NCI-H446 (cell line): ENCODE data around the gene SLC26A1.

Source experiments
- DNase-seq, 2 experiments: peaks; one replicate each; lab custom pipeline; 2025; lab: John Stamatoyannopoulos, UW

Gene SLC26A1

GRCh38 chr4:1013225-1014073, 20.2 kb upstream of the SLC26A1 start:
- DNase-seq, result no peak

- no peak for DNase-seq
Measured at GRCh38 chr4:1012034-1012739, 19.0 kb upstream of the SLC26A1 start.

- no peak for DNase-seq
Measured at GRCh38 chr4:1011666-1012033, 18.4 kb upstream of the SLC26A1 start.

DNA sequence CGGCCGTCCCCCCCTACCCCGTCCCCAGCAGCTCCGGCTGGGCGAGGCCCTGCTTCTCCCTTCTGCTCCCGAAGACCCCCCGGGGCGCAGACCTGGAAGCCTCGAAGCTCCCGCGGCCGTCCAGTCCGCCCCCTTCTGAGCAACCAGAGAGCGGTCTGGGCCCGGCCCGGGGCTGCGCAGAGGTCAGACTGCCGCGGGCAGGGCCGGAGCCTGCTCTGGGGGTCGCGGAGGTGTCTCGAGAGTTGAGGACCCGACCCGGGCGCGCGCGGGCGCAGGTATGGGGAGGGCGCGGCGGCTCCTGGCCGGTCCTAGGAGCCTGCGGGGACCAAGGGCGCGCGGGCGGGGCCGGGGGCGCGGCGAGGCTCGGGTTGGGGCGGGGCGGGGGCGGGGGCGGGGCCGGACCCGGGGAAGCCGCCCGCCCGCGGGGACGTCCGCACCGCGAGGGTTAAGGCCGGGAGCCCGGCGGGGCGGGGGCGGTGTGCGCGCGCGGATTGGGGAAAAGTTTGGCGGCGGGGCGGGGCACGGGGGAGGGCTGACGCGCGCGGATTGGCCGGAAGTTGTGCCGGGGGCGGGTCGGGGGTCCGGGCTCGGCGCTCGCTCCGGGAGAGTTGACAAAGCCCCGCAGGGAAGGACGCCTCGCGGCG, 17.9 kb upstream of the SLC26A1 start, which contains the start of gene FGFRL1:
TSS of gene FGFRL1 (plus strand) at position 605 of the 644 bp plus-strand sequence. CDS start 860 bp downstream, outside the sequence.
- peak in 1 of 2 experiments; percentile 67 for DNase-seq

DNA sequence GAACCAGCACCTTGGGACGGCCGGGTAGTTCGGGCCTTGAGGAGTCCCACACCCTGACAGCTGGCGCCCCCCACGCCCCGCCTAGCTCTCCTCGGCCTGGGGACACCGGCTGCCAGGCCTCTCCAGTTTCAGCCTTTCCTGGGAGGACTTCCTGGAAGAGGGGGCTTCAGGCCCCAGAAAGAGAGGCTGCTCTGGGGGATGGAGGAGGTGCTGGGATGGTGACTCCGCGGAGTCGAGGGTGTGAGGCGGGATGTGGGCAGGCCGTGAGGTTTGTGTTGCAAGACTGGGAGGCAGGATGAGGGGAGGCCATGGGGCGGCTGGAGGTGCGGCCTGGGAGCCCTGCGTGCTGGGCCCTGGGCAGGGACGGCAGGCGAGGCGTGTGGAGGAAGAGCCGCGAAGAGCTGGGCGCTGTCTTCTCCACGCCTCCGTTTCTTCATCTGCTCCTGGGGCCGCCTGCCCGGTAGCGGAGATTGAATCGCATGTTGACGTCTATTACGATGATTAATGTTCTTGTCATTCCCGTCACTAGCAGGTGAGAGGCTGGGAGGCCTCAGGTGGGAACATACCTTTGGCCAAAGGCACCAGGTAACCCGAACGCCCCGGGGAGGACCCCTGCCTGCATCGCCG, 17.3 kb upstream of the SLC26A1 start:
- DNase-seq, result no peak

DNA sequence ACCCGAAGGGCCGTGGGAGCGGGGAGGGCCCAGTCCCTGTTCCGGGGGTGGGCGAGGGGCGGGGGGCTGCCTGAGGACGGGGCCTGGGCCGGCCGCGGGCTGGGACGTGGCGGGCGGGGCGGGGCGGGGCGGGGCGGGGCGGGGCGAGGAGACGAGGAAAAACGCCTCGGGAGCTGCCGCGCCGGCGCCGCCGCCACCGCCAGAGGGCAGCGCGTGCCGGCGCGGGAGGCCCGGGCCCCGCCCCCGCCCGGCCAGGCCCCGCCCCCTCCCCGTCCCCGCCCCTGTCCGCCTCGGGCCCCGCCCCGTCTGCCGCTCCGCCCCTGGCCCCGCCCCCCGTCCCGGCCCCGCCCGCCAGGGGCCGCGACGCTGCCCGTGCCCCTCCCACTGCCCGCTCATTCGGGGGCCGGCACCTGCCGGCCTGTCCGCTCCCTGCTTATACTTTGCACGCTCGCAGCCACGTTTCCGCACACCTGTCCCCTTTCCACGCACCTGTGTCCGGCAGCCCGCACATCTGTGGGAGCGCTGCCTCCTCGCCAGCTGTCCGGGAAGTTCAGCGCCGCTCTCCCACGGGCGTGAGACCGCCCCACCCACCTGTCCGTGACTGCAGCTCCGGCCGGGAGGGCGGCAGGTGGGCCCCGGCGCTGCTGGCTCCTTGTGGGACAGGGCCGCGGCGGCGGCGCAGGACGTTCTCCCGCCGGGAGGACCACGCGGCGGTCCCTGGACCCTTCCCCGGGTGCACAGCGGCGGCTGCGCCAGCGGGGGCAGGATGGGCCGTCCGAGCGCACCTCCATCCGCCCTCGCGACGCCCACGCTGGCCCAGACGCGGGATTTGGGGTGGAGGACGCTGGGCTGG, 16.6 kb upstream of the SLC26A1 start:
- peak in 1 of 2 experiments; percentile 52 for DNase-seq

GRCh38 chr4:1008840-1009541, 15.8 kb upstream of the SLC26A1 start:
- no peak for DNase-seq

DNA sequence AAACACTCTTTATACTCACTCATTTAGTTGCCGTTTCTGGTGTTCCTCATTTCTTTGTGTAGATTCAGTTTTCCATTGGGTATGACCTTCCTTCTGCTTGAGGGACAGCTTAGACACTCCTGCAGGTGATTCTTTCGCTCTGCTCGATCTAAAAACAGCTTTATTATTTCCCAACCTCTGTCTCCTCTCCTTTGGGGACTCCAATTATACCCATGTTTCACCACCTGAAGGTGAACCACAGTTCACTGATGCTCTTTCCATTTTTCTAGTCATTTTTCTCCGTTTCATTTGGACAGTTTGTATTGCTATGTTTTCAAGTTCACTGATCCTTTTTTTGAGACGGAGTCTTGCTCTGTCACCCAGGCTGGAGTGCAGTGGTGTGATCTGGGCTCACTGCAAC, 13.7 kb upstream of the SLC26A1 start:
- DNase-seq, result no peak

- peak in 1 of 2 experiments; percentile 5 for DNase-seq
Measured at GRCh38 chr4:1004557-1005485, 11.6 kb upstream of the SLC26A1 start.

GRCh38 chr4:1004071-1004418, 10.8 kb upstream of the SLC26A1 start:
- DNase-seq, result no peak

DNA sequence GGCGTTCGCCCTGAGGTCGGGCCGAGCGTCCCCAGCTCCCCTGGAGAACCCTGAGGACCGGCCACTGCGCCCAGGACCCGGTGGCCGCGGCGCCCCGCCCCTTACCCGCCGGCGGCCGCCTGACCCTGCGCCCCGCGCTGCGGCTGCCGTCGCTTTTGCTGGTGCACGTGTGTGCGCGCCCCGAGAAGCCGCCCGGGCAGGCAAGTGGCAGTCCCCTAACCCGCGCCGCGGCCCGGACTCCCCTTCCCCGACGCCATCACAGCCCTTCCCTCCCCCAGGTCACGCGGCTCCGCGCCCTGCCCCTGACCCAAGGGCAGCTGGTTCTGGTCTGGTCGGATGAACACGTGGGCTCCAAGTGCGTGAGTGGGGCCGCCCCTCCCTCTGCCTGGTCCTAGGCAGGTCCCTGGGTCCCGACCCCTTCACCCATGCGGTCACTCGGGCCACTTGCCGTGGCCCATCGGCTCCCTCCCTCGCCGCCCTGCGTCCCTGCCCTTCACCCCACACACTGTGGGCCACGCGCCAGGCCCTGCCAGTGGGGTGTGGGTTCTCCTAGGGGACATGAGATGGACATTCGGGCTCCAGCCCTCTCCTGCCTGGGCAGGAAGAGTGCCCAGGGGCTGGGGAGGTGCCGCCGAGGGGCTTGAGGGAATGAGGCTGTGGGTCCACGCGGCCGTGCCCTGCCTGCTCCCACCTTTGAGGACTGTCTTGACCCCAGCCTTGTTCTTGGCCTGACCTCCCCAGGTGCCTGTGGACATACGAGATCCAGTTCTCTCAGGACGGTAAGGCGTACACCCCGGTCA, 10.3 kb upstream of the SLC26A1 start:
- DNase-seq, result no peak

DNA sequence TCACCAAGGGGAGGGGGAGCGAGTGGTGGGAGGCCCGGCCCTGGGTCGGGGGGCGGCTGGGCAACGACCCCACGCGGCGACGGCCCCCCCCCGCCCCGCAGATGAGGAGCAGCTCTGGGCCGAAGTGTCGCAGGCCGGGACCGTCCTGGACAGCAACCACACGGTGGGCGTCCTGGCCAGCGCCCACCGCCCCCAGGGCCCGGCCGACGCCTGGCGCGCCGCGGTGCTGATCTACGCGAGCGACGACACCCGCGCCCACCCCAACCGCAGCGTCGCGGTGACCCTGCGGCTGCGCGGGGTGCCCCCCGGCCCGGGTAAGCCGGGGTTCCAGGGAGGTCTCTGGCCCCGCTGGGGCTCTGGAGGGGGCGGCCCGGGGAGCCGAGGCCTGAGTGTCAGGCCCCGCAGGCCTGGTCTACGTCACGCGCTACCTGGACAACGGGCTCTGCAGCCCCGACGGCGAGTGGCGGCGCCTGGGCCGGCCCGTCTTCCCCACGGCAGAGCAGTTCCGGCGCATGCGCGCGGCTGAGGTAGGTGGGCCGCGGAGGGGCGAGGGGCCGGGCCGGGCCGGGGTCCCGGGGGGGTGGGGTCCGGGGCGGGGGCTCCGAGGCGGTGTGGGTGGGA, 9.5 kb upstream of the SLC26A1 start:
- no peak for DNase-seq

- DNase-seq, result no peak
Measured at GRCh38 chr4:1002131-1002630, 9.0 kb upstream of the SLC26A1 start.

DNA sequence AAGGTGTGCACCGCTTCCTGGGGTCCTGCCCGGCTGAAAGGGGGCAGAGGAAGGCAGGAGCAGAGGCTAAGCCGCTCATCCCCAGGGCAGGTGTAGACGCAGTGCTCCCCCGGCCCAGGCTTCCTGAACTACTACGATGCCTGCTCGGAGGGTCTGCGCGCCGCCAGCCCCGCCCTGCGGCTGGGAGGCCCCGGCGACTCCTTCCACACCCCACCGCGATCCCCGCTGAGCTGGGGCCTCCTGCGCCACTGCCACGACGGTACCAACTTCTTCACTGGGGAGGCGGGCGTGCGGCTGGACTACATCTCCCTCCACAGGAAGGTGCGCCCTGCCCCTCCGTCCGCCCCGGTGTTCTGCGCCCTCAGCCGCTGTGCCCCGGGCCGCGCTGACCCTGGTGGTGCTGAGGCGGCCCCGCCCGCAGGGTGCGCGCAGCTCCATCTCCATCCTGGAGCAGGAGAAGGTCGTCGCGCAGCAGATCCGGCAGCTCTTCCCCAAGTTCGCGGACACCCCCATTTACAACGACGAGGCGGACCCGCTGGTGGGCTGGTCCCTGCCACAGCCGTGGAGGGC, 8.4 kb upstream of the SLC26A1 start:
- DNase-seq, result no peak

DNA sequence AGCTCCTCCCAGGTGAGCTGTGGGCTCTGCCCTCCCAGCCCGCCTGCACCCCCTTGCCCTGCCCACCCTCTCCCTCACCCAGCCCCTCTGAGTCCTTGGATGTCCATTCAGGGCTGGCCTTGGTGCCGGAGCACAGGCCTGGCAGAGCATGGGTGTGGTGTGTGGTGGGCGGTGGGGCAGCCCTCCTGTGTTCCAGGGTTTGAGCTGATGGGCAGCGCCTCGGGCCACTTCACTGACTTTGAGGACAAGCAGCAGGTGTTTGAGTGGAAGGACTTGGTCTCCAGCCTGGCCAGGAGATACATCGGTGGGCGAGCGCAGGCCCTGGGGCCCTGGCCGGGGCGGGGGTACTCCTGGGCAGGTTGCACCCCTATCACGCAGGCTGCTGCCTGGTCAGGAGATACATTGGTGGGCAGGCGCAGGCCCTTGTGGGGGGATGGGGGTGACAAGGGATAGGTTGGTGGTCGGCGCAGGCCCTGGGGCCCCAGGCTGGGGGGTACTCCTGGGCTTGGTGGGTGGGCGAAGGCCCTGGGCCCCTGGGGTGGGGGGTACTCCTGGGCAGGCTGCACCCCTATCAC, 7.6 kb upstream of the SLC26A1 start:
- DNase-seq, result no peak

DNA sequence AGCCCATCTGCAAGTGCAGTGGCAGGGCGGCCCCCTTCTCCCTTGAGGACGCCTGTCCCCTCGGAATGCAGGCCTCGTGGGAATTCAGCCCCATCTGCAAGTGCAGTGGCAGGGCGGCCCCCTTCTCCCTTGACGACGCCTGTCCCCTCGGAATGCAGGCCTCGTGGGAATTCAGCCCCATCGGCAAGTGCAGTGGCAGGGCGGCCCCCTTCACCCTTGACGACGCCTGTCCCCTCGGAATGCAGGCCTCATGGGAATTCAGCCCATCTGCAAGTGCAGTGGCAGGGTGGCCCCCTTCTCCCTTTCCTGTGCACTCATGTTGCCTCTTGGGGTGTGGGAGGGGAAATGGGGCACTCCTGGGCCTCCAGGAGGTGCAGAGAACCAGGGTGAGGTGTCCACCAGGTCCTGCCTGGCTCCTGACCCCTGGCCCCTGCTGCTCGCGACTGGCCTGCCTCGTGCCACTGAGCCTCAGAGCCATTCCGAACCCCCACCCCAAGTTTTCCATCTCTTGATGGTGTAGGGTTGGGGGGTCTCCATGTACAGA, 6.8 kb upstream of the SLC26A1 start:
- no peak for DNase-seq

DNA sequence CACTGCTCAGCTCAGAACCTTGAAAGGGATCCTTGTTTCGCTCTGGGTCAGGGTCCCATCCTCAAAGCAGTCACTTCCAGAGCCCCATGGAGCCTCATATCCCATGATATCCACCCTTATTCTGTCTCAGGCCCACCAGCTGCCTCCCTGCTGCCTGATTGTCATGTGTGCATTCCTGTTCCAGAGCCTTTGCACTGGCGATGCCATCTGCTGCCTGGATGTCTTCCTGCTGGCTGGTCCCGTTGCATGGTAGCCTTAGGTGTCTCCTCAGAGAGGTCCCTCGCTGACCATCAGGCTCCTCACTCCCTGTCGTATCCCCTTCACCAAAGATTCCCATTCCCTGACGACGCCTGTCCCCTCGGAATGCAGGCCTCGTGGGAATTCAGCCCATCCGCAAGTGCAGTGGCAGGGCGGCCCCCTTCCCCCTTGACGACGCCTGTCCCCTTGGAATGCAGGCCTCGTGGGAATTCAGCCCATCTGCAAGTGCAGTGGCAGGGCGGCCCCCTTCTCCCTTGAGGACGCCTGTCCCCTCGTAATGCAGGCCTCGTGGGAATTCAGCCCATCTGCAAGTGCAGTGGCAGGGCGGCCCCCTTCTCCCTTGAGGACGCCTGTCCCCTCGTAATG, 6.1 kb upstream of the SLC26A1 start:
- peak in 1 of 2 experiments; percentile 18 for DNase-seq
